ENCODE results near the gene MAP1LC3C. TPM values are rescaled to one million over a fixed set of nuclear protein-coding genes. Genes with fewer than 3 reads are reported as not detected.

The MAP1LC3C gene
- total RNA-seq: 1.6 TPM

DNA sequence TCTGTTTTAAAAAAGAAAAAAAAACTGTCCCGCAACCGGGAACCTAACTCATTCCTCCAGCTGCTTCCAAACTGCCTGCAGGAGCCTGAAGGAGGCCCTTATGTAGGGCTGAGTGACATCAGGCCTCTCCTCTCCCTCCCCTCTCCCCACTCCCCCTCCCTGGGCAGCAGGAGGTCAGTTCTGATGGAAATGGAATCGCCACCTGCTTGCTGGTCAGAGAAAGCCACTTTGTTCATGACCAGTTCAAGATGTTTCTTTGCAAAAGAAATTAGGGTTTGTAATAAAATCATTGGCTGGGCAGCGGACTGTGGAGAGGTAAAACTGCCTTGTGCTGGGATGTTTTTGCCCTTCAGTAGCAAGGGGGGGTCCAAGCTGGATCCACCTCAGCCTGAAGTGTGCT lies at the start of gene MAP1LC3C:
Gene MAP1LC3C, minus strand, starts transcription at position 73 of the 400 bp plus-strand sequence. CDS start 90 bp downstream, outside the sequence.

GRCh38 chr1:241957692-241958494 lies 41.0 kb downstream of the MAP1LC3C start, which contains the start of gene BECN2:
Gene BECN2 (plus strand): TSS chr1:241957767. CDS start chr1:241957767, 0 bp downstream.

Other genes starting within 250 kb of the MAP1LC3C start
- 4.2 TPM for gene EXO1, start 150.9 kb downstream of the MAP1LC3C start, total RNA-seq
- not detected for gene BECN2, start 41.3 kb downstream of the MAP1LC3C start, total RNA-seq